Right renal pelvis (tissue), 4 donors: Measurements from ENCODE around the gene ARV1. TPM values are rescaled to one million over a fixed set of nuclear protein-coding genes. Genes with fewer than 3 reads are reported as not detected.
A peak's percentile ranks its signal among the peaks of the same experiment; 100 is the strongest.
"Not testable (repeated sequence)": the region's sequence is repeated elsewhere in the genome, so short reads cannot be mapped to it uniquely, and the experiment has no call there.

ENCODE experiments used
- DNase-seq, 4 donors: peaks; one replicate each; pipeline ENCODE4 v3.0.0-alpha.2; 2013; ENCODE audit warnings: low read depth in 4 of 4, low spot score in 3 of 4, missing footprints in 1 of 4
- polyA plus RNA-seq, 4 donors: library from polyadenylated mRNA; unstranded; fragments of 120-200 nt; gene quantifications; one replicate each; pipeline ENCODE4 v1.2.1, GENCODE V29; 2013; ENCODE audit not compliant: insufficient read length in 4 of 4

Gene ARV1
- polyA plus RNA-seq, 4 donors: 24.7 to 33.5 (median 30.6) TPM

GRCh38 chr1:230976360-230976759, 2.5 kb upstream of the ARV1 start:
- no peak for DNase-seq

- no peak for DNase-seq
These were observed 1.8 kb upstream of the ARV1 start for GRCh38 chr1:230976825-230977747.

GRCh38 chr1:230977761-230978490, 968 bp upstream of the ARV1 start:
- DNase-seq: peak in 1 of 4 donors; percentile 12

GRCh38 chr1:230979389-230979716, 459 bp downstream of the ARV1 start:
- DNase-seq: no peak

- DNase-seq: no peak
These were observed 1.1 kb downstream of the ARV1 start for GRCh38 chr1:230979952-230980351.

- no peak for DNase-seq
These were observed 3.8 kb downstream of the ARV1 start for GRCh38 chr1:230982696-230983095.

GRCh38 chr1:230983811-230984210, 4.9 kb downstream of the ARV1 start:
- no peak for DNase-seq

- not testable (repeated sequence) for DNase-seq
These were observed 6.0 kb downstream of the ARV1 start for GRCh38 chr1:230984622-230985515.

- DNase-seq: no peak
These were observed 6.8 kb downstream of the ARV1 start for GRCh38 chr1:230985711-230986110.

- no peak for DNase-seq
These were observed 8.1 kb downstream of the ARV1 start for GRCh38 chr1:230986976-230987375.

GRCh38 chr1:230987448-230987847, 8.6 kb downstream of the ARV1 start:
- DNase-seq: no peak

- no peak for DNase-seq
These were observed 13.3 kb downstream of the ARV1 start for GRCh38 chr1:230992100-230992774.

GRCh38 chr1:230994860-230995259, 16.0 kb downstream of the ARV1 start:
- DNase-seq: no peak

- no peak for DNase-seq
These were observed 21.3 kb downstream of the ARV1 start for GRCh38 chr1:231000201-231000600.

GRCh38 chr1:231000639-231001038, 21.7 kb downstream of the ARV1 start:
- no peak for DNase-seq

- no peak for DNase-seq
These were observed 23.0 kb downstream of the ARV1 start for GRCh38 chr1:231001892-231002291.

- DNase-seq: not testable (repeated sequence)
These were observed 28.6 kb downstream of the ARV1 start for GRCh38 chr1:231007535-231007934.

GRCh38 chr1:231011360-231011759, 32.5 kb downstream of the ARV1 start:
- DNase-seq: no peak

- no peak for DNase-seq
These were observed 33.1 kb downstream of the ARV1 start for GRCh38 chr1:231011963-231012362.

- DNase-seq: no peak
These were observed 34.6 kb downstream of the ARV1 start for GRCh38 chr1:231013391-231014015.
